HG03095 (cell line): ENCODE measurements around the gene PHYKPL.
"Not testable (repeated sequence)": the region's sequence is repeated elsewhere in the genome, so short reads cannot be mapped to it uniquely, and the experiment has no call there.

ENCODE experiments used
- ATAC-seq: cut with Tn5 transposase; IDR thresholded peaks from one replicate; pipeline ENCODE4 v1.9.1; 2021; ENCODE audit warnings: moderate library complexity; ENCODE audit not compliant: unreplicated experiment

Gene PHYKPL

DNA sequence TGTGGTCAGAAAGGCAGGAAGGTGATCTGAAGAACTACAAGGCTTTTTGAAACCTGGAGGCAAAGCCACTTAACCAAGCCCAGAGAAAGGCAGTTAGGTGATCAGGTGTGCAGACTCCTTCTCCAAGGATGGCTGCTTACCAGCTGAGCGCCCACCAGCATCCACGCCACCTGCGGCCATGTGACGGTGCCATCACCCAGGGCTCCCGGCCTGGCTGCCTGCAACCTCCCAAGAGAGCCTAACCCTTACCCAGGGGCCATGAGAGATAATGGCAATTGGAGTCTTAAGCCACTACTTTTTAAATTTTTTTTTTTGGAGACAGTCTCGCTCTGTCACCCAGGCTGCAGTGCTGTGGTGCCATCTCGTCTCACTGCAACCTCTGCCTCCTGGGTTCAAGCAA is 33.1 kb upstream of the PHYKPL start:
- no peak for ATAC-seq

- ATAC-seq, result no peak
These were observed 31.4 kb upstream of the PHYKPL start for GRCh38 chr5:178264044-178264443.

DNA sequence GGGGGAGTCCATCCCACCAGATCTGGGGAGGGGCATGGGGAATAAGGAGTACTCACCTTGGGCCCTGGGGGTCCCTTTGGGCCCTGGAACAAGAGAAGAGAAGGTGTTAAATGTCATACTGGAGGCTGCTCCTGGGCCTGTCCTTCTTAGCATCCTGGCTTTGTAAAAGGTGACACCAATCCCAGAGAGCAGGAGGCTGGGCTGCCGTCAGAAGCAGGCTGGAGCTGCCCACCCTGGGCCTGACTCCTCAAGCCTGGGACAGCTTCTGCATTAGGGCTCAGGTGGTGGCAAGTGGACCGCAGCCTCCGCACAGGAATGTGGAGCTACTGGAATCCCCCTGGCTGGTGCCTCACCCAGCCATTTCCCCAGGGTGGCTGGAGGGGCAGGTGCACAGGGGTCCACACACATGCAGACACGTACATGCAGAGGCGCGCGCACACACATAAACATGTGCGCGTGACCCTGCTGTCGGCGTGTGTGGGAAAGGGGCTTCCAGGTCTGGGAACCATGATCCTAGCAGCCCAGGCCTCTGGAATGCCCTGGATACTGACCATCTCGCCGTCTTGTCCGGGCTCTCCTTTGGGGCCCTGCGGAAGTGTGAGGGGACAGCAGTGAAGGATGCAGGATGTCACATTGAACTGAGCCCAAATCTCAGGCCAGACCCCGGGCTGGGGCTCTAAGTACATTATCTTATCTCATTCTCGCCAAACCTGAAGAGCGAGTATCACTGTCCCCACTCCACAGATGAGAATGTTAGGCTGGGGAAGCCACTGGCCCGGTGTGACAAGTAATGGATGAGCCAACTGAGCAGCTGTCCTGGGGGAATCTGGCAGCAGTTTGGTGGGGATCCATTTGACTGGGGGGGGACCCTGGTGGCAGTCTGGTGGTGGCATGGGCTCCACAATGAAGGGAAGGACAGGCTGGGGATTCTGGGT is 29.3 kb upstream of the PHYKPL start:
- no peak for ATAC-seq

- no peak for ATAC-seq
These were observed 27.3 kb upstream of the PHYKPL start for GRCh38 chr5:178259623-178260536.

DNA sequence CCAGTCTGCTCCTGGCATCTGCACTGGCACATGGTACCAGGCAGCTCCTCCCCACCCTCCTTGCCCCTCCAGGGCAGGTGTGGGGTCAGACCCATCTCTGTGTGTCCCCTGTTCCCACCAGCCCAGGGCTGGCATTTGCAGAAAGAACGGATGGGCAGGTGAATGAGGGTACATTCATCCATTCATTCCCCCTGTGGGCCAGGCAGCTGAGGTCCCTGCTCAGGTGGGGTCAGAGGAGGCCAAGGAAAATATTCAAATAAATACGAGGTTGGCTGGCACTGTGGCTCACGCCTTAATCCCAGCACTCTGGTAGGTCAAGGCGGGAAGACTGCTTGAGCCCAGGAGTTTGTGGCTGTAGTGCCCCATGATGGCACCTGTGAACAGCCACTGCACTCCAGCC is 25.0 kb upstream of the PHYKPL start:
- no peak for ATAC-seq

GRCh38 chr5:178256746-178257145 is 24.1 kb upstream of the PHYKPL start:
- ATAC-seq, result no peak

- ATAC-seq, result not testable (repeated sequence)
These were observed 21.0 kb upstream of the PHYKPL start for GRCh38 chr5:178253632-178254031.

GRCh38 chr5:178252258-178252657 is 19.7 kb upstream of the PHYKPL start:
- no peak for ATAC-seq

DNA sequence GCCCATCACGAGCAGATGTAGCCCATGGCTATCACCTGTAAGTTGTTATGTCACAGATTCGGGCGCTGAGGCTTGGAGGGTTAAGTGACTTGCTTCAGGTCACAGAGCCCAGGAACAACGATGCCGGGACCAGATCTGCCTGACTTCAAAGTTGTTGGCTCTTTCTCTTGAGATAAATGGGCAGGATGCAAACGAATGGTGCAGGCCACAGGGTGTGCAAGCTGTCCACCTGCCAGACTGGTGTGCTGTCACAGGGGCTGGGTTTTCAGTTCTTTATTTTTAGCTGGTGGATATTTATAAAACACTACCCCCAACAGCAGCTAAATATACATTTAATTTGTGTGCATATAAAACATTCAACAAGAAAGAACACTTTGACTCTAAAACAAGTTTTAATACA is 17.7 kb upstream of the PHYKPL start:
- no peak for ATAC-seq

DNA sequence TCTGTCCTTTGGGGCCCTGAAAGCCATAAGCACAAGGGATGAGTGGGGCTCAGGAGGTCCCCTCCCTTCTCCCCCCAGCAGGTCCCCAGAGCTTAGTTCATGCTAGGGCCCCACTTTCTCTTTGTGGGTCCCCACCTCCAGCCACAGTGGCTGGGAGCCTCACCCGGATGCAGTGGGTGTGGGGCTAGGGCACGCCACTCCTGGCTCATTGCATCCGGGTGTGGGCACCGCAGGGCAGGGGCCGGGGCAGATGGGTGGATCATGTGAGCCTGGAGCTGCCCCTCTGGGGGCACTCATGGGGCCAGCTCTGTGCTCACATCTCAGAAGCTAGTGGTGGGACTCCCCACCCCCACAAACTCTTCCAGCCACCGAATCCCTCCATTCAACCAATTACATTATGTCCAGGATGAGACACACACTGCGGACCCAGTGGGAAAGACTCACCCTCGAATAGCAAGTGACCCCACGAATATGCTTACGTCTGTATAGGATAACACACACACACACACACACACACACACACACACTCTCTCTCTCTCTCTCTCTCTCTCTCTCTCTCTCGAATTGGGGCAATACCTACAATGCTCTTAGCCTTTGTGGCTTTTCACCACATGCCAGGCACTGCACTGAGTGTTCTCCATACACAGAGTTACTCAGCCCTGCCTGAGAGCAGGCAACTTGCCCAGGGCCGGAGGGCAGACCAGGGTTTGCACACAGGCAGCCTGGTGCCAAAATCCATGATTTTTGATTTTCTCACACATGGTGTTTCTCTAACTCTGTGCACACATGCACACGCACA is 16.8 kb upstream of the PHYKPL start:
- ATAC-seq, result no peak

DNA sequence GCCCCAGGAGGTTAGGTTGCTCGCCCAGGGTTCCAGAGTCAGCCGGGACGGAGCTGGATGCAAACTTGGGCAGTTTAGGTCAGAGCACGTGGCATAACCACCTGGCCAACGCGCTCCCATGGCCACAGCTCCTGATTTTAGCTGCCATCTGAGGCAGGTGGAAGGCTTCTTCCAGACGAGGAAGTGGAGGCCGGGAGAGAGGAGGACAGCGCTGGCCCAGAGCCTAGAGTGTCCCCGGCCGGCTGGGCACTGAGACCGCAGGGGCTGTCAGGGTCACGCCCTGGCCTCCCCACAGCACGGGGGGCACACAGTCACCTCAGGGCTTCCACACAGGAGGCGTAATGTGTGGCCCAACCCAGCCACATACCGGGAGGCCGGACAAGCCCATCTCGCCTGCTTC is 16.1 kb upstream of the PHYKPL start:
- ATAC-seq, result no peak

DNA sequence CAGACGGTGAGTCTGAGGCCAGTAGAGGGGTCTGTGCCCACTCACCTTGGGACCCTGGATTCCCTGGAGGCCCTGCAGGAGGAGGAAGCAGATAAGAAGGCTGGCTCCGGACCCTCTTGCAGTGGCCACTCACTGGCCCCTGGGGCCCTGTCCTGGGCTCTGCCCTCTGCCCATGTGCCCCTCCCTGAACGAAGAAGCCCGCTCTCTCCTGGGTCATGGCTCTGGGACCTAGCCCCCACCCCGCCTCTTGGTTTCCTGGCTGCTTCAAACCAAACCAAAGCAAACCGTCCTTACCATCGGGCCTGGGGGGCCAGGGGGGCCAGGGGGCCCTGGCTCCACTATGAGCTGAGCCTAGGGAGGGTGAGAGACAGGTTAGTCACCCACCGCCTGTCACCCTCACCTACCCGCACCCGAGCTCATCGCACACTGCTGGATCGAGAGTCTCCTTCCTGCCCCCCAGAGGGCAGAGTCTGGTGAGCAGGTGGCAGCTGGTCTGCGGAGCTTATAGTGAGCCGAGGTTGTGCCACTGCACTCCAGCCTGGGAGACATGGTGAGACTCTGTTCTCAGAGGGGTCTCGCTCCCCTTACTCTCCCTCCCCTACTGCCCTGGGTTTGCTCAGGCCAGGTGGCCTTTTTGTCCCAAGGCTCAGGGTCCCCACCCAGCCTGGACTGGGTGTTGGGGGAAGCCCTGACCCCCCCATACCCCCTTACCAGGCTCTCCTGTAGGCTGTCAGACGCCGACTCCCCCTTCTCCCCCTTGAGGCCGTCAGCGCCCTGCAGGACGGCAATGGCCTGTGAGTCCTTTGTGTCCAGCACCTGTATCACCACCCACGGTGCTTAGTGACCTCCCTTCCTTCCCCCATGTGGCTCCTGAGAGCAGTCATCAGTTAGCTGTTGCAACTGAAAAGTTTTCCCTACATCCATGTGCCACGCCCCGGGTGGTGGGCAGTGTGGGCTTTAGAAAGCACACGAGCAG is 15.2 kb upstream of the PHYKPL start:
- ATAC-seq, result no peak

DNA sequence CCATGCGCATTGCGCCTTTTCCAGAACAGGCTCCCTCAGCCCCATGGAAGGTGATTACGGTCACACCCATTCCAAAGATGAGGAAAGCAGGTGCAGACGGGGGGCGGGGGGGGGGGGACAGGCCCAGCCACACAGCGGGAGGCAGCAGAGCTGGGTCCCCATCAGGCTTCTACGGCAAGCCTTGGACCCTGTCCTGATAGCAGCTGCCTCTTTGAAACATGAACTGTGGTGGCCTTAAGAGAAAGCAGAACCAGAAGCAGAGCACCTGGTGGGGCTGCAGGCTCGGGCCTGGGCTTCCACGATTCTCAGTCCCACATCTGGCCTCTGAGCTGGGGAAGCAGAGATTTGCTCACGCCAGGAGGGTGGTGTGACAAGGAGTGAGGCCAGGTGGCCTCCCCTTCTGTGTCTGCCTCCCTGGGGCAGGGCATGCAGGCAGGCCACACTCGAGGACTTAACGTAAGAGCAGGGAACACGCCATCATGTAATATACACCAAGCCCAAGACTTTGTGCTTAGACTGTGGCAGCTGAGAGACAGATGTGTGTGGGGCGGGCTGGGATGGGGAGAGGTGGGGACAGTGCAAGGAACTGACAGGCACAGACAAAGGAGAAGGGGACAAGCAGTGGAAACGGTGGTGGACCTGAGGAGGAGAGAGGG is 14.2 kb upstream of the PHYKPL start:
- no peak for ATAC-seq

DNA sequence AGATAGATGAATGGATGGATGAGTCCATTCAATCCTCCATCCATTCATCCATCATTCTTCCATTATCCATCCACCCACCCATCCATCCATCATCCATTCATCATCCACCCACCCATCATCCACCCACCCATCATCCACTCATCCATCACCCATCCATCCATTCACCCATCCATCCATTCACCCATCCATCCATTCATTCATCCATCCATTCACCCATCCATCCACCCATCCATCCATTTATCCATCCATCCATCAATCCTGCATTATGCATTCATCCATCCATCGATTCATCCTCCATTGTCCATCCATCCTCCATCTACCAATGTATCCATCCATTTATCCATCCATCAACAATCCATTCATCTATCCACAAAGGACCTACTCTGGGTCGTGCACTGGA is 12.8 kb upstream of the PHYKPL start:
- ATAC-seq, result no peak

GRCh38 chr5:178244576-178244975 is 12.0 kb upstream of the PHYKPL start:
- no peak for ATAC-seq

DNA sequence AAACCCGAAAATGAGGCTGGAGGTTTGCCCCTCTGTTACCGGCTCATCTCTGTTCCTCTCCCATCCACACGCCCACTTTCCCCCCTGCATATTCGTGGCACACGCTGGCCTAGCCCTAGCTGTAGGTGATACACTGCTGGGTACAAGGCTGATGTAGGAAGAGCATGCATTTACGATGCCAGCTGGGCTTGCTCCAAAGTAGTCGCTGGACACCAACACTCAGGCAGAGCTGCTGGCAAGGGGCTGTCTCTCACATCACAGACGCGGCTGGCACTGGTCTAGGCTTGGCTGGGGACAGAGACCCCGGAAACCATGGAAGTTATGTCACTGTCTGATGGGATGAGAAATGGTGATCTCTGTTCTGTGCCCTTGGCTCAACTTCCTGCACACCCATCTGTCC is 9.8 kb upstream of the PHYKPL start:
- ATAC-seq, result no peak

DNA sequence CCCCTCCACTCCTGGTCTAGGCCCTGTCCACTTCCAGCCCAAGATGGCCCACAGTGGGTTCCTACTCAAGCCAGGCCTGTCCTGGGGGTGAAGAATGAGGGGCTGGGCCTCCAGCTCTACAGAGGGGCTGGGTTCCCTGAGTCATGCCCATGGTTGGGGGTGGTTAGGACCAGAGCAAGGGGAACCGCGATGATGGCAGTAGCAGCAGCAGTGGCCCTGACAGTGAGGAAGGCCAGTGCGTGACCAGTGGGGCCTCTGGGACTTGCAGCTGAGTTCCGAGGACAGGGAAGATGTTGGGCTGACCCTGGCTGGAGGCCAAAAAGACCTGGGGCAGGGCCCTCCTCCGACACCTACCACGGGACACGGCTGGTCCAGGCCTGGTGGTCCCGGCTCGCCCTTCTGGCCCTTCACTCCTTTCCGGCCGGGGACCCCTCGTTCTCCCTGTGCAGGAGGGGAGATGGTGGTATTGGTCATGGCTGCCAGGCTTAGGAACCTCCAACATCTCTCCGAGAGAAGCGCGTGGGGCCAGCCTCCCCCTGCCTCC is 9.2 kb upstream of the PHYKPL start:
- ATAC-seq, result no peak

DNA sequence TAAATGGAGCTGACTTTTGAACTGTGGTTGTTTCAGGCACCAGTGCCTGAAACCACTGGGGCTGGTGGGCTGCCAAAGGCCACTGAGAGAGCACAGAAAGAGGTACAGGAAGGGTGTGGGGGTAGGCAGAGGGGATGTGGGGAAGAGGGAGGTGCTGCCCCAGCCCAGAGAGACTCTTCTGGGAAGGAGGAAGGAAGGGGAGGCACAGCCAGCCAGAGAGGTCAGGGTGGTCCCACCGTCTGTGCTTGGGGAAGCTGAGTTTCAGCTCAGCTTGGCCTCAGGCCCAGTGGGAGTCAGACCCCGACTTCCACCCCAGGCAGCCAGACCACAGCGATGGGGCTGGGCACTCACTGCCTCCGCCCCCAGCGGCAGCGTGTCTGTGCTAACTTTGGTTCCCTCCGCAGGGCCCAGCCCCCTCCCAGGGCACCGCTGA is 8.6 kb upstream of the PHYKPL start:
- ATAC-seq, result no peak

DNA sequence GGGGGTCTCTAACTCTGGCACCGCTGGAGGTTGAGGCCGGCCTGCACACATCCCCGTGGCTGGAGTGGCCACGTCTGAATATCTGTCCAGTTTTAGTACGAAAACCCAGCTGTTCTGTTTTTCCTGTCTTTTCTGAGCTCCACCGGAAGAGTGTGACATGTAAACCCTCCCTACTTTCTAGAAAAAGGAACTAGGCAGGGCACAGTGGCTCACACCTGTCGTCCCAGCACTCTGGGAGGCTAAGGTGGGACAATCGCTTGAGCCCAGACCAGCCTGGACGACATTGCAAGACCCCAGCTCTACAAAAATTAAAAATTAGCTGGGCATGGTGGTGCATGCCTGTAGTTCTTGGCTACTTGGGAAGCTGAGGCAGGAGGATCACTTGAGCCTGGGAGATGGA is 8.2 kb upstream of the PHYKPL start:
- ATAC-seq, result no peak
